ENCODE results near the gene MGARP. TPM values are rescaled to one million over a fixed set of nuclear protein-coding genes. Genes with fewer than 3 reads are reported as not detected.

MGARP gene
- total and polyA plus RNA-seq, 4 donors: 0.17 to 0.87 (median 0.36) TPM

- Histone ChIP-seq H3K4me1 (ENCODE audit: control insufficient read depth in 5 of 5, insufficient read depth in 5 of 5, low read length in 5 of 5) (no peaks in the 10 kb centered on the region), H3K9ac (ENCODE audit: insufficient read depth in 1 of 2, low read length in 2 of 2) (no peak overlapping the region), H3K27ac (ENCODE audit: low read depth in 1 of 2, low read length in 1 of 2) (no peak overlapping the region), H3K36me3 (ENCODE audit: control insufficient read depth in 4 of 4, insufficient read depth in 4 of 4, low read length in 4 of 4) (no peaks in the 10 kb centered on the region), H3K4me3 (no peak overlapping the region), H3K27me3 (ENCODE audit: control insufficient read depth in 3 of 3, insufficient read depth in 3 of 3, low read length in 2 of 3) (no peaks in the 10 kb centered on the region), H3K9me3 (ENCODE audit: control insufficient read depth in 4 of 4, insufficient read depth in 3 of 4, low read length in 3 of 4) (no peaks in the 10 kb centered on the region)
- ATAC-seq (ENCODE audit: insufficient read depth, low FRiP score): no peak
- 87 to 88% methylated on average over 2 of the region's 2 CpGs for WGBS, 2 donors
- DNase-seq: peak in 1 of 3 donors; percentile 27
- TF ChIP-seq CTCF (IDR thresholded peaks at IDR 0.05; ENCODE audit: control extremely low read depth, extremely low read depth): no peak
These were observed 56.2 kb downstream of the MGARP start for GRCh38 chr4:139223682-139224317.

- Histone ChIP-seq H3K4me1 (ENCODE audit: control insufficient read depth in 5 of 5, insufficient read depth in 5 of 5, low read length in 5 of 5) (no peaks in the 10 kb centered on the region), H3K9me3 (ENCODE audit: control insufficient read depth in 4 of 4, insufficient read depth in 3 of 4, low read length in 3 of 4) (no peaks in the 10 kb centered on the region), H3K36me3 (ENCODE audit: control insufficient read depth in 4 of 4, insufficient read depth in 4 of 4, low read length in 4 of 4) (no peaks in the 10 kb centered on the region), H3K4me3 (no peak overlapping the region), H3K9ac (ENCODE audit: insufficient read depth in 1 of 2, low read length in 2 of 2) (no peak overlapping the region), H3K27me3 (ENCODE audit: control insufficient read depth in 3 of 3, insufficient read depth in 3 of 3, low read length in 2 of 3) (no peaks in the 10 kb centered on the region), H3K27ac (ENCODE audit: low read depth in 1 of 2, low read length in 1 of 2) (no peak overlapping the region)
- TF ChIP-seq CTCF (IDR thresholded peaks at IDR 0.05; ENCODE audit: control extremely low read depth, extremely low read depth): no peak
- ATAC-seq (ENCODE audit: insufficient read depth, low FRiP score) (no peak), DNase-seq (no peak)
- WGBS, 2 donors: 89 to 91% methylated on average over 5 of the region's 5 CpGs
These were observed 57.8 kb downstream of the MGARP start for GRCh38 chr4:139222215-139222614.

GRCh38 chr4:139221687-139222086 is 58.3 kb downstream of the MGARP start:
- Histone ChIP-seq H3K9me3 (ENCODE audit: control insufficient read depth in 4 of 4, insufficient read depth in 3 of 4, low read length in 3 of 4) (no peaks in the 10 kb centered on the region), H3K27me3 (ENCODE audit: control insufficient read depth in 3 of 3, insufficient read depth in 3 of 3, low read length in 2 of 3) (no peaks in the 10 kb centered on the region), H3K4me1 (ENCODE audit: control insufficient read depth in 5 of 5, insufficient read depth in 5 of 5, low read length in 5 of 5) (no peaks in the 10 kb centered on the region), H3K27ac (ENCODE audit: low read depth in 1 of 2, low read length in 1 of 2) (no peak overlapping the region), H3K36me3 (ENCODE audit: control insufficient read depth in 4 of 4, insufficient read depth in 4 of 4, low read length in 4 of 4) (no peaks in the 10 kb centered on the region), H3K9ac (ENCODE audit: insufficient read depth in 1 of 2, low read length in 2 of 2) (no peak overlapping the region), H3K4me3 (no peak overlapping the region)
- DNase-seq: peak in 1 of 3 donors; percentile 66
- WGBS, 2 donors: 87 to 92% methylated on average over 5 of the region's 5 CpGs
- no peak for ATAC-seq (ENCODE audit: insufficient read depth, low FRiP score)
- TF ChIP-seq CTCF (IDR thresholded peaks at IDR 0.05; ENCODE audit: control extremely low read depth, extremely low read depth): no peak
